GM18867 (cell line): Measurements from ENCODE around the gene STMND1.
"Not testable (repeated sequence)": the region's sequence is repeated elsewhere in the genome, so short reads cannot be mapped to it uniquely, and the experiment has no call there.

Source experiments
- ATAC-seq: cut with Tn5 transposase; IDR thresholded peaks from one replicate; pipeline ENCODE4 v1.9.1; 2021; ENCODE audit warnings: mild to moderate bottlenecking, moderate library complexity; ENCODE audit not compliant: unreplicated experiment

Gene STMND1

DNA sequence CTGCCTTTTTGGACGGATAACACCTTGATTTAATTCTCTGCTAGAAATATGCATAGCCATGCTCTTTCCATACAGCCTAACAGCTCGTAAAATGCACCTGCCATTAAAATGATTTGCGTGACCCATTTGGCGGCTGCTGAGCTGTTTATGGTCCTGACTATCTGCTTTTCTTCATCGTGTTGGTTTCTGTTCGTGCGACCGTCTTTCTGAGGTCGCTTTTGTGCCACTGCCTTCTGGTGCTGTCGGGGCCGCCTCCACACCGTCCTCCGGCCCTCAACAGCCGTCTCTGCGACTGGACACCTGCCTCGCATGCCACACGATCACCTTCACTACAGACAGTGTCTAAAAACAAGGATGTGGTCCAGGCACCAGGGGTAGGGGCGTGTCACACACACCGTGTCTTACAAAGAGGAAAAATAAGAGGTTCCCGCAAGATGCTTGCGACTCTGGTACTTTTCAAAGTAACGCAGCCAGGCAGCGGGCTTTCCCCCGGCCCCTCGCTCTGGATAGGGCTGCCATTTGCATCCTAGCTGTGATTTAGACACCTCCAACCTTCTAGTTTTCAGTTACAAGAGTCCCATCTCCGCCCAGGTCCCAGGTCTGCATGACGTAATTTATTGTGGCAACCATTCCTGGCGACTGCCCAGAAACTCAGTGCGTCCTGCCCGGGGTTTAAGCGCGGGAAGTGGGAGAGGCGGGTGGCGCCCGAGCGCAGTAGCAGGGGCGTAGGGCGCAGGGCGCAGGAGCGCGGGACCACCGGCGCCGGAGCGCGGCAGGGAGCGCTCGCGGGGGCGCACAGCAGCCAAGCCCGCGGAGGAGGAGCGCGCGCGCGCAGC lies at the start of gene STMND1:
Gene STMND1 (plus strand): TSS at position 629 of the 836 bp plus-strand sequence. CDS start 208 bp downstream, outside the sequence.
- no peak for ATAC-seq

- no peak for ATAC-seq
Observed at GRCh38 chr6:17054647-17055046, 47.2 kb upstream of the STMND1 start.

- ATAC-seq = no peak
Observed at GRCh38 chr6:17057322-17057721, 44.5 kb upstream of the STMND1 start.

GRCh38 chr6:17058550-17058949 lies 43.3 kb upstream of the STMND1 start:
- ATAC-seq = no peak

- no peak for ATAC-seq
Observed at GRCh38 chr6:17059022-17059421, 42.8 kb upstream of the STMND1 start.

DNA sequence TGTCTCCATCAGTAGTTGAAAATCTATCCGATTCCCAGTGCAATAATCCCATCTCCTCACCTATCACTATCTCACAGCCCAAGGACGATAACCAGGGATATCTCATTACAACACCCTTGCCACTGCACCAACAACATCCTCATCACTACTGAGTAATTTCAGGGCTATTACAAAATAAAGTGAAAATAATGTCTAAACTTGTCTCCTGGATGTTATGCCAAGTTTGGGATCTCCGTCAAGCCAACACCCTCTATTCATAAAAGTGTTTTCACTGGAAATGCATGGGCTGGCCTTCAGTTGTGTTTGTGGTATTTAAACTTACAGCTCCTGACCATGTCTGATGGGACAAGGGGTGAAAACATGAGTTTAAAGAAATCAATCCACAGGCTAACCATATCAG lies 42.0 kb upstream of the STMND1 start:
- ATAC-seq = no peak

- no peak for ATAC-seq
Observed at GRCh38 chr6:17061097-17061496, 40.8 kb upstream of the STMND1 start.

- no peak for ATAC-seq
Observed at GRCh38 chr6:17062871-17063440, 38.9 kb upstream of the STMND1 start.

DNA sequence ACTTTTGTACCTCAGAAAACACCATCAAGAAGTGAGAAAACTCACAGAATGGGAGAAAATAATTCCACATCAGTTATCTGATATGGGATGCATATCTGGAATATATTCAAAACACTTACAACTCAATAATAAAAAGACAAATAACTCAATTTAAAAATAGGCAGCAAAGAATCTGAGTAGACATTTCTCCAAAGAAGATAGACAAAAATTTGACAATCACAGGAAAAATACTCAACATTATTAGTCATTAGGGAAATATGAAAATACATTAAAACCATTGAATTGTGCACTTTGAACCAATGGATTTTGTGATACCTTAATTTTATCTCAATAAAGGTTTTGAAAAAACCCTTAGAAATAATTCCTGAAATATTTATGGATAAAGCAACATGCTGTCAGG lies 36.9 kb upstream of the STMND1 start:
- no peak for ATAC-seq

DNA sequence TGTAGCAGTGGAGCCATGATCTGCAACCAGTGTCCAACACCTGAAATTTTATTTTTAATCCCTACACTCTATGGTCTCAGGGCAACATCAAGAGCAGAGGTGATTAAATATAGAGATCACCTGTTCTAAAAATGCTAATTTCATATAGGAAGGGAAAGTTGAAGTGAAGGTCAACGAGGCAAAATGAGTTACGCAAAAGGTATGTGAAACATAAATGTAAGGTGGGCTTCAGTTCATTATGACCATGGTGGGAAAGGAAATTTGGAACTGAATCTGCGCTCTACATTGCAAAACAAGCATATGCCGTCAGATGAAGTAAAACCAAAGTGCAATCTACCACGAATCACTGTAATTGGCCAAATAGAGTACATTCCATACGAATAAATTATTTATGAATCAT lies 35.2 kb upstream of the STMND1 start:
- no peak for ATAC-seq

GRCh38 chr6:17068972-17069371 lies 32.9 kb upstream of the STMND1 start:
- ATAC-seq = not testable (repeated sequence)

DNA sequence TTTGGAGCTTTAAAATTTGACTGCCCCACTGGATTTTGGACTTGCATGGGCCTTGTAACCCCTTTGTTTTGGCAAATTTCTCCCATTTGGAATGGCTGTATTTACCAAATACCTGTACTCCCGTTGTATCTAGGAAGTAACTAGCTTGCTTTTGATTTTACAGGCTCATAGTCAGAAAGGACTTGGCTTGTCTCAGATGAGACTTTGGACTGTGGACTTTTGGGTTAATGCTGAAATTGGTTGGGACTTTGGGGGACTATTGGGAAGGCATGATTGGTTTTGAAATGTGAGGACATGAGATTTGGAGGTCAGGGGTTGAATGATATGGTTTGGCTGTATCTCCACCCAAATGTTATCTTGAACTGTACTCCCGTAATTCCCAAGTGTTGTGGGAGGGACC lies 31.4 kb upstream of the STMND1 start:
- not testable (repeated sequence) for ATAC-seq

GRCh38 chr6:17073596-17073995 lies 28.3 kb upstream of the STMND1 start:
- ATAC-seq = not testable (repeated sequence)

GRCh38 chr6:17081273-17081672 lies 20.6 kb upstream of the STMND1 start:
- no peak for ATAC-seq

DNA sequence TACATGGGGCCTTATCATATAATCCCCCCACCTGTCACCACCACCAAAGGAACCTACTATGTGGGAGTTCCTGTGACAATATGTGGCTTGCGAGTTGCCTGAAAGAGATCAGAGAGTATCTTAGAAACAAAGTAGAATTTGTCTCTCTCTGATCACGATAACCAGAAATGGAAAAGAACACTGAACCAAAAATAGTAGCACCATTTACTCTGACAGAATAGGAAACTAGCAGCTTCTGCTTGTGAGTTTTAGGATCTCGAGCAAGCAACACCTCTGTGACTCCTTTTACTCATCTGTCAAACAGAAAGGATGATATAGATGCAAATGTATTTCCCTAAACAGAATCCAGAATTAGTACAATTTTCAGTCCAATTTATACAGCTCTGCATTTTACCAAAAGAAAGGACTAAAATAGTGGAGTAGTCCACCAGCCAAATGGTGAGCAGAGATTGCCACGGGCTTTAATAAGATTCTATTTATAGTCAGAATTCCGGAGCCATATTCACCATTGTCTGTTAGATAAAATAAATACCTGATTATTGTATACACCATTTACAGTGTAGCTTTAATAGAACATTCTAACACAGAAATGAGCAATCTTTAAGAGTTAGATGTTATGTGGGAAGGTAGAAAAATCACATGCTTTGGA lies 19.9 kb upstream of the STMND1 start:
- ATAC-seq = no peak

GRCh38 chr6:17083397-17083796 lies 18.5 kb upstream of the STMND1 start:
- no peak for ATAC-seq

GRCh38 chr6:17086469-17086868 lies 15.4 kb upstream of the STMND1 start:
- peak; percentile 49 for ATAC-seq

DNA sequence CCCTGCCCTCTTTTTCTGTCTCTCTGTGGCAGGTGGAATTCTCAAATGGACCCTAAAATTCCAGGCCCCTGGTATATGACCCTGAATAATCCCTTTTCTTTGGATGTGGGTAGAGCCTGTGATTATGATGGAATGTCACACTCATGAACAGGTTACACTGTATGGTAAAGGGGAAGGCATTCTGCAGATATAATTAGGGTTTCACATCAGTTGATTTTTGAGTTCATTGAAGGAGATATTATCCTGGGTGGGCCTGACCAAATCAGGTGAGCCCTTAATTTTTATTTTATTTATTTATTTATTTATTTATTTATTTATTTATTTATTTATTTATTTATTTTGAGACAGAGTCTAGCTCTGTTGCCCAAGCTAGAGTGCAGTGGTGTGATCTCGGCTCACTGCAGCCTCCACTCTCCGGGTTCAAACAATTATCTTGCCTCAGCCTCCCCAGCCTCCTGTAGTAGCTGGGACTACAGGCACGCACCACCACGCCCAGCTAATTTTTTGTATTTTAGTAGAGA lies 13.7 kb upstream of the STMND1 start:
- ATAC-seq = no peak

- no peak for ATAC-seq
Observed at GRCh38 chr6:17091122-17091521, 10.7 kb upstream of the STMND1 start.

GRCh38 chr6:17093686-17094085 lies 8.2 kb upstream of the STMND1 start:
- no peak for ATAC-seq

- ATAC-seq = no peak
Observed at GRCh38 chr6:17096096-17096495, 5.8 kb upstream of the STMND1 start.

DNA sequence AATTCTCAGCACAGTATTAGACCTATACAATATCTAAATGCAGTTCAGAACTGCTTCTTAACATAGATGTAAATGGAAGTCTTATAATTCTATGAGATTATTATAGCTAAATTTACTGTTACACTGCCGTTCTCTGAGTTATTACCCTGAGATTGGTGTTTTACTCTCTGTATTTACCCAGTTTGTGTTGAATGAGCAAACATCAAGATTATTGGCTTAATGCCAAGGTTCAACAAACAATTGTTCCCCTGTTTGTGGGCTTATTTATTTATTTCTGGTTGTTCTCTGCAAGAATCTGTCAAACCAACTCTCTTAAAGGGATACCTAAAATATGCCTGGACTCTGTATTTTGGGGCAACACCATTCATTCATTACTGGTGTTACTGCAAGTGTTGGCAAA lies 5.2 kb upstream of the STMND1 start:
- no peak for ATAC-seq
